ENCODE data around the gene MOB3B.

Gene MOB3B

GRCh38 chr9:27437652-27438373 lies 91.8 kb downstream of the MOB3B start:
- H3K4me3 ChIP-seq (ENCODE audit: low read depth, low read length), result no peak overlapping the region
- TF ChIP-seq CTCF (IDR thresholded peaks at IDR 0.05; ENCODE audit: low read depth, low read length), result no peak

- TF ChIP-seq CTCF (IDR thresholded peaks at IDR 0.05; ENCODE audit: low read depth, low read length), result no peak
- no peak overlapping the region for H3K4me3 ChIP-seq (ENCODE audit: low read depth, low read length)
Measured at GRCh38 chr9:27436234-27436633, 93.4 kb downstream of the MOB3B start.

GRCh38 chr9:27433631-27434325 lies 95.8 kb downstream of the MOB3B start:
- no peak overlapping the region for H3K4me3 ChIP-seq (ENCODE audit: low read depth, low read length)
- no peak for TF ChIP-seq CTCF (IDR thresholded peaks at IDR 0.05; ENCODE audit: low read depth, low read length)

GRCh38 chr9:27432308-27432707 lies 97.3 kb downstream of the MOB3B start:
- H3K4me3 ChIP-seq (ENCODE audit: low read depth, low read length), result no peak overlapping the region
- TF ChIP-seq CTCF (IDR thresholded peaks at IDR 0.05; ENCODE audit: low read depth, low read length), result no peak

- TF ChIP-seq CTCF (IDR thresholded peaks at IDR 0.05; ENCODE audit: low read depth, low read length), result no peak
Measured at GRCh38 chr9:27431543-27432147, 98.0 kb downstream of the MOB3B start.

GRCh38 chr9:27430750-27431535 lies 98.7 kb downstream of the MOB3B start:
- no peak overlapping the region for H3K4me3 ChIP-seq (ENCODE audit: low read depth, low read length)
- TF ChIP-seq CTCF (IDR thresholded peaks at IDR 0.05; ENCODE audit: low read depth, low read length), result no peak

More at GRCh38 chr9:27431543-27432147, 98.0 kb downstream of the MOB3B start:
- no peak overlapping the region for H3K4me3 ChIP-seq (ENCODE audit: low read depth, low read length)

Data from WI38 (cell line).